Retina (tissue), 1 donor: Measurements from ENCODE around the gene TRIM58.

Experiments used
- DNase-seq: peaks from one replicate; pipeline ENCODE4 v3.0.0-alpha.2; 2016

Gene TRIM58

DNA sequence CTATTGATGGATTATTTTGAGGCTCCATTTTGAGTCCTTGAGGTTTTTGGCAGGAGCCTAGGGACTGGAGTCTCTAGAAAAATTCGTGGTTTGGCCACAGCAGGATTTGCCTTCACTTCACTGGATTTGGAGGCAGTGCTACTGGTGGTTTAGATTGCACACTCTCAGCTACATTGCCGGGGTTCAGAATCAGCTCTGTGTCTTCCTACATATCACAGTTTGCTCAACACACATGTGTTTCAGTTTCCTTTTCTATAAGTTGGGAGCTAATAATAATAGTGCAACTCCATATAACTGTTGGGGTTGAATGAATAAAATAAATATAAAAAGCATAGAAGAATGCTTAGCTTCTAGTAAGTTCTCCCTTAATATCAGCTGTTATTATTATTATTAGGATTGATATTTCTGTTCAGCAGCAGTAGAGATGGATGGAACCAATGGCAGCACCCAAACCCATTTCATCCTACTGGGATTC lies 38.2 kb downstream of the TRIM58 start, which contains the start of gene OR2W3:
OR2W3 (plus strand) TSS at position 425 of the 475 bp plus-strand sequence; CDS start at position 425, 0 bp downstream.
- DNase-seq, result no peak

DNA sequence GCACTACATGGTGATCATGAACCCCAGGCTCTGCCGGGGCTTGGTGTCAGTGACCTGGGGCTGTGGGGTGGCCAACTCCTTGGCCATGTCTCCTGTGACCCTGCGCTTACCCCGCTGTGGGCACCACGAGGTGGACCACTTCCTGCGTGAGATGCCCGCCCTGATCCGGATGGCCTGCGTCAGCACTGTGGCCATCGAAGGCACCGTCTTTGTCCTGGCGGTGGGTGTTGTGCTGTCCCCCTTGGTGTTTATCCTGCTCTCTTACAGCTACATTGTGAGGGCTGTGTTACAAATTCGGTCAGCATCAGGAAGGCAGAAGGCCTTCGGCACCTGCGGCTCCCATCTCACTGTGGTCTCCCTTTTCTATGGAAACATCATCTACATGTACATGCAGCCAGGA lies 39.0 kb downstream of the TRIM58 start:
- DNase-seq, result no peak

DNA sequence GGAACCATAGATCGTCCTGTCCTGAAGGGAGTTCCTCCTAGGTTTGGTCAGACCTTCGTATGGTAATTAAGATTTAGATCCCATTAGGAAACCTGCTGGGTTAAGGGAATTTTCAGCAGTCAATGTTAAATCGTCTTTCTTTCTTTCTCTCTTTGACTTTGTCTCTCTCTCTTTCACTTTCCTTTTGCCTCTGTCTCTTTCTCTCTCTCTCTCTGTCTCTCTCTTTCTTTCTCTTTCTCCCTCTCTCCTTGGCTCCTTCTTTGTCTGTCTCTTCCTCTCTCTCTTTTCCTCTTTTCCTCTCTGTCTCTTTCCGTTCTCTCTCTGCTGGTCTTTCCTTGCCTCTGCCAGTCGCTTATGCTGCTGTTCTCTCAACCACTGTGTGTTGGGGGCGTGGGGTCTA lies 47.1 kb downstream of the TRIM58 start:
- no peak for DNase-seq

DNA sequence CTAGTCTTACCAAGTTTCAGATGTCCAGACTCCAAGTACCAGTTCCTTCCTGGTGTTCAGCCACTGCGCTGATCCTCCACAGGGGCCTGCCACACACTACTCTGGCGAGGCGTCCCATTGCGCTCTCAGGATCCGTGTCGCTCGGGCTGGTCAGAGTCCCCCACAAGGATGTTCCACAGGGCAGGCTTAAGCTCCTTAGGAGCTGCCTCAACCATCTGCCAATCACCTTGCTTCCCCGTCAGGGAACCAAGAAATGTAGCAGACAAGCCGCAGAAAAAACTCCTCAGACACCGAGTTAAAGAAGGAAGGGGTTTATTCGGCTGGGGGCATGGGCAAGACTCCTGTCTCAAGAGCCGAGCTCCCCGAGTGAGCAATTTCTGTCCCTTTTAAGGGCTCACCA lies 48.2 kb downstream of the TRIM58 start:
- no peak for DNase-seq

DNA sequence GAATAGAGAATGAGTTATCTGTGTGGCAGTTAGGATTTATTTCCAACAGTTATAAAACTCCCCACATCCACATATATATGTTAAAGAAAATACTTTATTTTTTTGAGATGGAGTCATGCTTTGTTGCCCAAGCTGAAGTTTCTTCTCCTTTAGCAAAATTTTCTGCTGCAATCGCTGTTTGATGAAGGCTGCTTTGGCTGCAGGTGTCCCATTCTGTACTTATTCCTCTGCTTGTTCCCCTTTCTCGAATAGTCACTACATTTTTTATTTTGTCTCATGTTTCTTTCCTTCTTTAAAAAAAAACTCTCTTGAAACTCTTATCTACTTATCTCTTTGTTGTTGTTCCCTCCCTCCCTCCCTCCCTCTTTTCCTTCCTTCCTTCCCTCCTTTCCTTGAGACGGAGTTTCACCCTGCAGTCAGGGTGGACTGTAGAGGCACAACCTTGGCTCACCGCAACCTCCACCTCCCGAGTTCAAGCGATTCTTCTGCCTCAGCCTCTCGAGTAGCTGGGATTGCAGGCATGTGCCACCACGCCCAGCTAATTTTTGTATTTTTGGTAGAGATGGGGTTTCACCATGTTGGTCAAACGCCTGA lies 49.0 kb downstream of the TRIM58 start:
- no peak for DNase-seq

DNA sequence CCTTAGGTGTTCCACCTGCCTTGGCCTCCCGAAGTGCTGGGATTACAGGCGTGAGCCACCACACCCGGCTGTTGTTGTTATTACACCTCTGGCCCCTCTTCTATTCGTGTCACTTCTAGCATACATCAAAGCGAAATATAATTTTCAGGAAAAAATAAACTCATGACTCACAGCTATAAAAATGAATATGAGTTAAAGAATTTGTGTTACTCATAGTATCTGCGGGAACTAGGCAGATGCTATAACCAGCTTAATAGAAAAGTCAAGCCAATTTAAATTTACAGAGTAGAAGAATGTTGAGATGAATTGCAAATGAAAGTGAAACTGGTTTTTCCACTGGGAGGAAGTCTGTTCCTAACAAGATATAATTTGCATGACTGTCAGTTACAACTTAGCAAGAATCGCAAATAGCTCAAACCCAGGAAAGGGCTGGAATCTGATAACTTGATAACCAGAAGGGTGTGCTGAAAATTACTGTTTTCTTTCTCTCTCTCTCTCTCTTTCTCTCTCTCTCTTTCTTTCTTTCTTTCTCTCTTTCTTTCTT lies 49.6 kb downstream of the TRIM58 start:
- DNase-seq, result no peak

DNA sequence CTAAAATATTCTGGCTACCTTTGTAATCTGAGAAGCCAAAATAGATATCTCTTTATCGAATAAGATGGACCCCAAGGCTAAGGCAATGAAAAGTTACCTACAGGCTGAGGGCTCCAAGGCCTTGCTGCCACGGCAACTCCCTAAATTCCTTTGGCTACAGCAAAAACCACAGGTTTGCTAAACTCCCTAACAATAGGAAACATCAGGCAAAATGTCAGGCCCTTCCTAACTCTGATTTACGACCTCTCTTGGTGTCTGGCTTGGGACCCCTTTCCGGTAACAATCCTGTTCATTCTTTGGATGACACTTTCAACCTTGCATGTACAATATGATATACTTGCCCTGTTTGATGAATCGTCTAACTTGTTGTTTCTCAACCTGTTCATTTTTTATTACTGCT lies 51.8 kb downstream of the TRIM58 start:
- DNase-seq, result no peak

DNA sequence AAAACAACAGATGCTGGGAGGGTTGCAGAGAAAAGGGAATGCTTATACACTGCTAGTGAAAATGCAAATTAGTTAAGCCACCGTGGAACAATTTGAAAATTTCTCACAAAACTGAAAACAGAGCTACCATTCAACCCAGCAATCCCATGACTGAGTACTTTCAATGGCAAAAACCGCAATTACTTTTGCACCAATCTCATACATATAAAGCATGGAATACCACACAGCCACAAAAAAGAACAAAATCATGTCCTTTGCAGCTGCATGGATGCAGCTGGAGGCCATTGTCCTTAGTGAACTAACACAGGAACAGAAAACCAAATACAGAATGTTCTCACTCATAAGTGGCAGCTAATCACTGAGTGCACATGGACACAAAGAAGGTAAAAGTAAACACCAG lies 56.8 kb downstream of the TRIM58 start:
- no peak for DNase-seq

DNA sequence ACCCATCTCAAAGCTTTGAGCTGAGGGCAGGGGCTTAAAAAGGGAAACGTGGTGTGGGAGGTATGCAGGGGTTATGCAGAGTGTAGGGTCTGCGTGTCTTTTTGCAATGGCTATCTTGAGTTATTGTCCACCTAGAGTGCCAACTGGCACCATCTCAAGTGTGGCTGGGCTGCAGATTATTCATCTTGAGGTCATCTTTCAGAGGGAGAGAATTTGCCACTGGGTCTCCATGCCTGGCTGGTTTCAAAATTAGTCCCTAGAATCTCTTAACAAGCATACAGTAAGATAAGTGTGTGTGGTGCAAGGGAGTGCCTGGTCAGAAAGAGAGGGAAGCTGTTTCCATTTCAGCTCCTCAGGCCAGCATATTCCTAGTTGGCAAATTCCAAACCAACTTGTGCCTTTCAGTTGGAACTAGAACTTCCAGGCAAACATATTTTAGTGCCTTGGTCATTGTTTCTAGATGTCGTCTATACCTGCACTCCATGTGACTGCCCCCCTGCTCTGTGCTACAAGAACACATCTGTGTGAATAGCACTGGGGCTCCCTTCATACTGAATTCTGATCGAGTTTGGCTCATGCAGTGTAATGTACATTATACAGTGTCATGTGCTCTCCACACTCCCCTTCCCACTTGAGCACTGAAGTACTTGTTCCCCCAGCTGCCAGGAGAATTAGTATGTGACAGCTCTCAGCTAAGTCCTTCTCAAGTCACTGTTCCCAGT lies 58.1 kb downstream of the TRIM58 start:
- DNase-seq, result no peak

DNA sequence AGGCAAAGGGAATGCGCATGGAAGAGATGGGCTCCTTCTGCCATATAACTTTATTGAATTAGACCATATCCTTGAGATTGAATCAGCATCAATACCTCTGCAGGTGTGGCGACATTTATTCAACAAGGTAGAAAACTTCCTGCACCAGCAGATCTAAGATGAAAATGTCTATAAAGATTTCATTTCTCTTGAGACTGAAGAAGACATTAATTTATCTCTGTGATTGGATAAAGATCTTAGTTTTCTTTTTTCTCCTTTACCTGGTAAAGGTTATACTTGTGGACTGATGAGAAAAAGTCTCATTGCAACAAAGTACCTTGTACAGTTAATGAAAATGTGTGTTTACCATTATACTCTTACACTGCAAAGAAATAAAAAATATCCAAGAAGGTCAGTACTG lies 63.0 kb downstream of the TRIM58 start, which contains the start of gene OR2T8:
OR2T8 (plus strand) TSS at position 301 of the 400 bp plus-strand sequence. CDS start 766 bp downstream, outside the sequence.
- no peak for DNase-seq

DNA sequence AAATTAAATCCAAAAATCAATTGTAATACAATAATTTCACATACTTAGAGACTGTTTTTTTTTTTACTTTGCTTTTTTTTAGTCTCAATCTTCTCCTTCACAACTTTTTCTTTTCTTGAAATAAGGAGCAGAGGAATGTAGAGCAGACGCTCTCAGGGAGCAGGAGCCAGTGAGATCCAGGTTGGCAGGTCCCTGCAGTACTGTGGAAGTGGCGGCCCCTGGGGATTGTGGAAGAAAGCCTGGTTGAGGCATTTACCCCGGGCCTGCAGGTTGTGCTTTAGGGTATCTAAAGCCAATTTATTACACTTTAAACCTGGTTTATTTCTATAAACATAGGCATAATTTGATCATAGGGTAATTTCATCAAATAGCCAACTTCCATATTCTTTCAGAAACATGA lies 67.0 kb downstream of the TRIM58 start:
- no peak for DNase-seq

DNA sequence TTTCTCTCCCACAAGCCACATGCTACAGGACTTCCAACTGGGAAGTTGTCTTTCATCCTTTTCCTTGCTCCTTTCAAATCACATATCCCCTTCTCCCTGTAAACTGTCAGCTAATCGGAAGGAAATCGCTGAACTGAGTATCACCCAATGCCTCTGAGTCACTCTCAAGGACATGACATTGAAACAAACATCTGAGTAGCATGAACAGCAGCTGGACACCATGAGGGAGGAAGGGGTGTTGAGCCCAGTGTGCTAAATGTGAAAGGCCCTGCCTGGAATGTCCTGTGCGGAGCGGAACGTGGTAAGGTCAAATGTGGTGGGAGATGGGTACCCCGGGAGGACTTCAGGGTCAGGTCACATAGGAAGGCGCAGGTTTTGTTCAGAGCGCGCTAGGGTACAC lies 67.9 kb downstream of the TRIM58 start, which contains the start of gene OR2AJ1:
OR2AJ1 (plus strand) TSS at position 22 of the 400 bp plus-strand sequence. CDS start 8,880 bp downstream, outside the sequence.
- peak; percentile 21 for DNase-seq
